ENCODE measurements around the gene GALNTL6. TPM values are rescaled to one million over a fixed set of nuclear protein-coding genes. Genes with fewer than 3 reads are reported as not detected.

GALNTL6 gene
- total RNA-seq, 1 donor from 2014 or later: 0.22 TPM

GRCh38 chr4:172073590-172073989 lies 260.4 kb downstream of the GALNTL6 start:
- ATAC-seq (no peak), DNase-seq (ENCODE audit: low spot score) (no peak)
- intact Hi-C loops (cut with DNase I): no loop called here

GRCh38 chr4:172083272-172083671 lies 270.1 kb downstream of the GALNTL6 start:
- no peak for DNase-seq (ENCODE audit: low spot score)
- intact Hi-C loops (cut with DNase I): no loop called here
- no peak for ATAC-seq

GRCh38 chr4:172088556-172088955 lies 275.4 kb downstream of the GALNTL6 start:
- ATAC-seq (no peak), DNase-seq (ENCODE audit: low spot score) (no peak)
- intact Hi-C loops (cut with DNase I): no loop called here

GRCh38 chr4:172095161-172095560 lies 282.0 kb downstream of the GALNTL6 start:
- intact Hi-C loops (cut with DNase I): no loop called here
- no peak for ATAC-seq
- DNase-seq (ENCODE audit: low spot score): no peak

GRCh38 chr4:172096786-172097185 lies 283.6 kb downstream of the GALNTL6 start:
- no peak for DNase-seq (ENCODE audit: low spot score)
- ATAC-seq: no peak
- intact Hi-C loops (cut with DNase I): no loop called here

GRCh38 chr4:172099376-172099775 lies 286.2 kb downstream of the GALNTL6 start:
- intact Hi-C loops (cut with DNase I): no loop called here
- ATAC-seq (no peak), DNase-seq (ENCODE audit: low spot score) (no peak)

GRCh38 chr4:172103456-172103855 lies 290.3 kb downstream of the GALNTL6 start:
- DNase-seq (ENCODE audit: low spot score): no peak
- intact Hi-C loops (cut with DNase I): no loop called here
- ATAC-seq: no peak

GRCh38 chr4:172104539-172104938 lies 291.3 kb downstream of the GALNTL6 start:
- ATAC-seq (no peak), DNase-seq (ENCODE audit: low spot score) (no peak)
- intact Hi-C loops (cut with DNase I): no loop called here

GRCh38 chr4:172105918-172106317 lies 292.7 kb downstream of the GALNTL6 start:
- intact Hi-C loops (cut with DNase I): no loop called here
- no peak for ATAC-seq

GRCh38 chr4:172109466-172109865 lies 296.3 kb downstream of the GALNTL6 start:
- intact Hi-C loops (cut with DNase I): no loop called here
- no peak for ATAC-seq

More at GRCh38 chr4:172105918-172106317, 292.7 kb downstream of the GALNTL6 start:
- DNase-seq (ENCODE audit: low spot score): no peak

GRCh38 chr4:172124656-172125308 lies 311.6 kb downstream of the GALNTL6 start:
- intact Hi-C loops (cut with DNase I): no loop called here
- no peak for DNase-seq (ENCODE audit: low spot score)
- no peak for ATAC-seq

More at GRCh38 chr4:172109466-172109865, 296.3 kb downstream of the GALNTL6 start:
- no peak for DNase-seq (ENCODE audit: low spot score)

- ATAC-seq (no peak), DNase-seq (ENCODE audit: low spot score) (no peak)
- intact Hi-C loops (cut with DNase I): no loop called here
Measured at GRCh38 chr4:172125443-172125842, 312.2 kb downstream of the GALNTL6 start.

GRCh38 chr4:172127168-172127567 lies 314.0 kb downstream of the GALNTL6 start:
- no peak for DNase-seq (ENCODE audit: low spot score)
- intact Hi-C loops (cut with DNase I): no loop called here
- peak; percentile 20 for ATAC-seq

GRCh38 chr4:172129593-172129992 lies 316.4 kb downstream of the GALNTL6 start:
- no peak for DNase-seq (ENCODE audit: low spot score)
- no peak for ATAC-seq
- intact Hi-C loops (cut with DNase I): no loop called here

- no peak for ATAC-seq
- intact Hi-C loops (cut with DNase I): no loop called here
- DNase-seq (ENCODE audit: low spot score): no peak
Measured at GRCh38 chr4:172134521-172134920, 321.3 kb downstream of the GALNTL6 start.

- ATAC-seq (no peak), DNase-seq (ENCODE audit: low spot score) (no peak)
- intact Hi-C loops (cut with DNase I): no loop called here
Measured at GRCh38 chr4:172141025-172141424, 327.8 kb downstream of the GALNTL6 start.

- intact Hi-C loops (cut with DNase I): no loop called here
- DNase-seq (ENCODE audit: low spot score): no peak
- no peak for ATAC-seq
Measured at GRCh38 chr4:172142281-172142741, 329.1 kb downstream of the GALNTL6 start.

GRCh38 chr4:172143605-172144314 lies 330.6 kb downstream of the GALNTL6 start:
- ATAC-seq (no peak), DNase-seq (ENCODE audit: low spot score) (no peak)
- intact Hi-C loops (cut with DNase I): no loop called here

- intact Hi-C loops (cut with DNase I): no loop called here
- DNase-seq (ENCODE audit: low spot score) (no peak), ATAC-seq (no peak)
Measured at GRCh38 chr4:172147687-172148086, 334.5 kb downstream of the GALNTL6 start.

- ATAC-seq (no peak), DNase-seq (ENCODE audit: low spot score) (no peak)
- intact Hi-C loops (cut with DNase I): no loop called here
Measured at GRCh38 chr4:172149329-172149728, 336.1 kb downstream of the GALNTL6 start.

GRCh38 chr4:172152284-172152683 lies 339.1 kb downstream of the GALNTL6 start:
- ATAC-seq: no peak
- intact Hi-C loops (cut with DNase I): no loop called here
- no peak for DNase-seq (ENCODE audit: low spot score)
